Effector memory CD8-positive, alpha-beta T cell (primary cell): ENCODE measurements around the gene GLIS1.

ENCODE experiments used
- ATAC-seq: fragments of 150-1000 bp; cut with Tn5 transposase; replicated peaks from 2 replicates; pipeline ENCODE4 v1.10.0; 2021; ENCODE audit warnings: mild to moderate bottlenecking, moderate library complexity
- DNase-seq, 3 experiments: peaks; one replicate each; pipeline ENCODE4 v3.0.0; 2021
- H3K27ac Mint-ChIP-seq, 2 donors: one replicate each; pipeline ENCODE4 v1.8.0; 2022; ENCODE audit warnings: mild to moderate bottlenecking in 2 of 2, mixed read lengths in 2 of 2, moderate library complexity in 2 of 2
- H3K27me3 Mint-ChIP-seq, 2 donors: one replicate each; pipeline ENCODE4 v1.8.0; 2022; ENCODE audit warnings: mixed read lengths in 2 of 2
- H3K36me3 Mint-ChIP-seq: one replicate; pipeline ENCODE4 v1.8.0; 2022; ENCODE audit warnings: mild to moderate bottlenecking, moderate library complexity, mixed read lengths; ENCODE audit not compliant: insufficient read depth
- H3K4me1 Mint-ChIP-seq, 2 donors: one replicate each; pipeline ENCODE4 v1.8.0; 2022; ENCODE audit warnings: low read depth in 2 of 2, mixed read lengths in 2 of 2
- H3K4me3 Mint-ChIP-seq, 2 donors: one replicate each; pipeline ENCODE4 v1.8.0; 2022; ENCODE audit warnings: mild to moderate bottlenecking in 2 of 2, mixed read lengths in 2 of 2, moderate library complexity in 2 of 2
- H3K9me3 Mint-ChIP-seq, 2 donors: one replicate each; pipeline ENCODE4 v1.8.0; 2022; ENCODE audit warnings: mixed read lengths in 2 of 2

Gene GLIS1

DNA sequence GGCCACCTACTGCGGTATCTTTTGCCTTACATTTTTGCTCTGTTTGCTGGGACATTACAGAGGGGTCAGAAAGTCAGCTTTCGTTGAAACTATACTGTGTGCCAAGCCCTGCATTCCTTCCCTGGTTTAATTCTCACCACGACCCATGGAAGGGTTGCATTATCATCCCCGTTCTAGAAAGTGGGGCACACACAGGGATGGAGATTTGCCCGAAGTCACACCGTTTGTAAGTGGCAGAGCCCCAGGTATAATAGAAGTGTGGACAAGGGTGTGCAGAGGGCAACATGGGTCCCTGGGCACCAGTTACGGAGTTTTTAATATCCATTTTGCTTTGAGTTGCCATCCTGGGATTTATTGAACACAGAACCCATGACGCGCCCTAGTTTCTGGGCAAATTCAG is 268.0 kb downstream of the GLIS1 start:
- Mint-ChIP-seq H3K36me3 (no peaks in the 10 kb centered on the region), H3K4me1 (peaks cover 0 to 2% of the 10 kb centered on the region in 2 donors), H3K27ac (no peak overlapping the region), H3K9me3 (no peaks in the 10 kb centered on the region), H3K4me3 (no peak overlapping the region), H3K27me3 (peaks cover 0 to 8% of the 10 kb centered on the region in 2 donors)
- ATAC-seq, result no peak
- DNase-seq, result no peak

DNA sequence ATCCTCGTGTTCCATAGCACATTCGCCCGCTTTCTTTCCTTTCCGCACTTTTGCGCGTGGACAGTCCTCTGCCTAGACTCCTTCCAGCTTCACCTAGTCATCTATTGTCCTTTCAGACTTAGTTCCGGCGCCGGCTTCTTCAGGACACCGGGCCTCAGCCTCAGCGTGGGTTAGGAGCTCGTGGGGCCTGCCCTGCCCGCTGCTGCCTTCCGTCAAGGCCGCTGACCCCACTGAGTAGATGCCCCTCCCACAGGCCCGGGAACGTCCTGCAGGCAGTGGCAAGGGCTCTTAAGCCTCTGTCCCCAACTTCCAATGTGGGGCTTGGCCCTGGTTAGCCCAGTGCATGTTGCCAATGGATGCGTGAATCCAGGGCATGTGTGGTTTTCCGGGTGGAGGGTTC is 268.4 kb downstream of the GLIS1 start:
- Mint-ChIP-seq H3K27ac (no peak overlapping the region), H3K4me3 (no peak overlapping the region), H3K27me3 (peaks cover 0 to 8% of the 10 kb centered on the region in 2 donors), H3K4me1 (peaks cover 2 to 3% of the 10 kb centered on the region in 2 donors), H3K36me3 (no peaks in the 10 kb centered on the region), H3K9me3 (no peaks in the 10 kb centered on the region)
- ATAC-seq (no peak), DNase-seq (no peak)

- peaks cover 0 to 8% of the 10 kb centered on the region in 2 donors for H3K27me3 Mint-ChIP-seq
- H3K4me1 Mint-ChIP-seq, result peaks cover 2 to 5% of the 10 kb centered on the region in 2 donors
- no peaks in the 10 kb centered on the region for H3K36me3 Mint-ChIP-seq
- DNase-seq (no peak), ATAC-seq (no peak)
- H3K4me3 Mint-ChIP-seq, result no peak overlapping the region
- no peak overlapping the region for H3K27ac Mint-ChIP-seq
- no peaks in the 10 kb centered on the region for H3K9me3 Mint-ChIP-seq
These were observed 268.8 kb downstream of the GLIS1 start for GRCh38 chr1:53470155-53470554.

- no peaks in the 10 kb centered on the region for H3K36me3 Mint-ChIP-seq
- peaks cover 4 to 10% of the 10 kb centered on the region in 2 donors for H3K4me1 Mint-ChIP-seq
- no peak overlapping the region for H3K27ac Mint-ChIP-seq
- ATAC-seq (no peak), DNase-seq (no peak)
- H3K27me3 Mint-ChIP-seq, result peaks cover 0 to 8% of the 10 kb centered on the region in 2 donors
- no peaks in the 10 kb centered on the region for H3K9me3 Mint-ChIP-seq
- no peak overlapping the region for H3K4me3 Mint-ChIP-seq
These were observed 269.6 kb downstream of the GLIS1 start for GRCh38 chr1:53469373-53469772.

DNA sequence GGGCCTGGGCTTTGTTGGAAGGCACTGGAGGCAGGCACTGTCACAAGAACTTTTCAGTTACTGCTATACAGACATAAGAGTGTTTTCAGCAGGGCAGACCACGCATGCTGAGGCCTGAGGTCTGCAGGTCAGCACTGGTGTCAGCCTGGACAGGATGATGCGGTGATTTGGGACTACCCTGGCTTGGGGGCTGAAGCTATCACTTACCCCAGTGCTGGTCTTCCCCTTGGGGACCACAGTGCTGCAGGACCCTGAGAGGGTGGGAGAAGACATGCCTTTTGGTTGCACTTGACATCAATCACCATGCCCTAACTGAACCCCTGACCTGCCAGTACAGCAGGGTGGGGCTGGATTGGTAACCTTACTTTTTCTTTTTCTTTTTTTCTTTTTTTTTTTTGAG is 270.6 kb downstream of the GLIS1 start:
- Mint-ChIP-seq H3K4me3 (no peak overlapping the region), H3K27me3 (peaks cover 0 to 8% of the 10 kb centered on the region in 2 donors), H3K27ac (no peak overlapping the region), H3K4me1 (peaks cover 4 to 10% of the 10 kb centered on the region in 2 donors), H3K36me3 (no peaks in the 10 kb centered on the region), H3K9me3 (no peaks in the 10 kb centered on the region)
- ATAC-seq, result no peak
- no peak for DNase-seq

- peaks cover 6 to 10% of the 10 kb centered on the region in 2 donors for H3K4me1 Mint-ChIP-seq
- DNase-seq (no peak), ATAC-seq (no peak)
- no peaks in the 10 kb centered on the region for H3K36me3 Mint-ChIP-seq
- H3K27me3 Mint-ChIP-seq, result peaks cover 0 to 8% of the 10 kb centered on the region in 2 donors
- H3K27ac Mint-ChIP-seq, result peak overlapping the region in 1 of 2 donors; percentile 7
- no peaks in the 10 kb centered on the region for H3K9me3 Mint-ChIP-seq
- H3K4me3 Mint-ChIP-seq, result no peak overlapping the region
These were observed 271.6 kb downstream of the GLIS1 start for GRCh38 chr1:53467391-53467790.

- no peak for DNase-seq
- Mint-ChIP-seq H3K4me1 (peaks cover 6 to 10% of the 10 kb centered on the region in 2 donors), H3K27me3 (no peaks in the 10 kb centered on the region), H3K27ac (peak overlapping the region in 1 of 2 donors; percentile 23), H3K9me3 (no peaks in the 10 kb centered on the region), H3K4me3 (no peak overlapping the region), H3K36me3 (no peaks in the 10 kb centered on the region)
- no peak for ATAC-seq
These were observed 273.7 kb downstream of the GLIS1 start for GRCh38 chr1:53465023-53465957.

- Mint-ChIP-seq H3K27me3 (no peaks in the 10 kb centered on the region), H3K4me3 (no peak overlapping the region), H3K9me3 (no peaks in the 10 kb centered on the region), H3K36me3 (no peaks in the 10 kb centered on the region), H3K4me1 (peaks cover 6 to 10% of the 10 kb centered on the region in 2 donors), H3K27ac (no peak overlapping the region)
- DNase-seq, result no peak
- ATAC-seq, result no peak
These were observed 274.7 kb downstream of the GLIS1 start for GRCh38 chr1:53463961-53464899.

- H3K27me3 Mint-ChIP-seq, result no peaks in the 10 kb centered on the region
- DNase-seq (no peak), ATAC-seq (no peak)
- H3K36me3 Mint-ChIP-seq, result no peaks in the 10 kb centered on the region
- H3K27ac Mint-ChIP-seq, result peak overlapping the region in 1 of 2 donors; percentile 28
- peaks cover 6 to 10% of the 10 kb centered on the region in 2 donors for H3K4me1 Mint-ChIP-seq
- H3K4me3 Mint-ChIP-seq, result no peak overlapping the region
- no peaks in the 10 kb centered on the region for H3K9me3 Mint-ChIP-seq
These were observed 276.0 kb downstream of the GLIS1 start for GRCh38 chr1:53462769-53463501.

DNA sequence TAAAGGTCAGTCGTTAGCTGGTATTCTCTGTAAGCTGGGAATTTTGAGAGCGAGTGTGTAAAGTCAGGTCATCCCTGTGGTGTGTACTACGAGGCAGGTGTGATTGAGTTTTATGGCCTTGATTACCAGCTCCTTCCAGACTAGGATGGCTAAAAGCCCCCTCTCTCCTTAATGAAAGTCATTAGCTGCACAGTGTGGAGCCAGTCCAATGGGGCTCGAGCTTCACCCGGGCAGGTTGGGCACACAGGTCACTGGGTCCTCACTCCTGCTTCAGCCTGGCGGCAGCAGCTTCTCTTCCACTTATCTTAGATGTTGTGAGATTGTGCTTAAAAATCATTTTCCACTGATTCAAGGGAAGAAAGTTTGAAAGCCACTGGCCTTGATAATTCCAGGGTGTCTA is 276.8 kb downstream of the GLIS1 start:
- no peak overlapping the region for H3K4me3 Mint-ChIP-seq
- peaks cover 4 to 10% of the 10 kb centered on the region in 2 donors for H3K4me1 Mint-ChIP-seq
- ATAC-seq (no peak), DNase-seq (no peak)
- H3K9me3 Mint-ChIP-seq, result no peaks in the 10 kb centered on the region
- no peaks in the 10 kb centered on the region for H3K27me3 Mint-ChIP-seq
- H3K36me3 Mint-ChIP-seq, result no peaks in the 10 kb centered on the region
- no peak overlapping the region for H3K27ac Mint-ChIP-seq

- no peak for DNase-seq
- Mint-ChIP-seq H3K27ac (no peak overlapping the region), H3K9me3 (no peaks in the 10 kb centered on the region), H3K36me3 (no peaks in the 10 kb centered on the region), H3K27me3 (no peaks in the 10 kb centered on the region), H3K4me3 (no peak overlapping the region), H3K4me1 (peaks cover 4 to 10% of the 10 kb centered on the region in 2 donors)
- ATAC-seq, result no peak
These were observed 277.5 kb downstream of the GLIS1 start for GRCh38 chr1:53461323-53462044.

DNA sequence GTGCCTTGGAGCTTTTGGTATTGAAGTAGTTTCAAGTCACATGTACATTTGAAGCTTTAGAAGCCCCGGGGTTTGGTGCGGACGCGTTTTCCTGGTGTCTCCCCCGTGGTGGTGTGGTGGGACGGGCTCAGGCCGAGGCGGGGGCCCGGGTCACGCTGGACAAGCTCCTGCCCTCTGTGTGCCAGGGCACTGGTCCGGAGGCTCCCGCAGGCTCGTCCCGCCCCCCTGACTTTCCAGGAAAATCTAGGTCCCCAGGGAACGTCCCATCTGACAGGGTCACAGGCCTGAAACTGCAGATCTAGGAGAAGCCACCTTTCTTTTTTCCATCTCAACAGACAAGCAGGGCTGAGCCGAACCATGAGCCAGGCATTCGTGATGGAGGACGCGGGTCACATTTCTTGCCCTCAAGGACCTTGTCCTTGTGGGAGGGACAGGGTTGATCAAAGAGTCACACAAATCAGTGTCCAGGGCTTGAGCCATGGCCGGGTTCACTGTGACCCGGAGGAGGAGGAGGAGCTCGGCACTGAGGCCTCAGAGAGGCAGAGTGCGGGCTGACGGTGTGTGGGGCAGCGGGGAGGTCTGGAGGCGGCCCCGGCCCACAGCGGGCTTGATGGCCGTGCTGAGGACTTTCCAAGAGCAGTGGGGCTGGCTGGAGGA is 278.2 kb downstream of the GLIS1 start:
- Mint-ChIP-seq H3K27ac (no peak overlapping the region), H3K4me1 (peaks cover 4 to 9% of the 10 kb centered on the region in 2 donors), H3K27me3 (no peaks in the 10 kb centered on the region), H3K4me3 (no peak overlapping the region), H3K9me3 (no peaks in the 10 kb centered on the region), H3K36me3 (no peaks in the 10 kb centered on the region)
- no peak for ATAC-seq
- no peak for DNase-seq
